Measurements from ENCODE around the gene RPS19BP1.

RPS19BP1 gene

DNA sequence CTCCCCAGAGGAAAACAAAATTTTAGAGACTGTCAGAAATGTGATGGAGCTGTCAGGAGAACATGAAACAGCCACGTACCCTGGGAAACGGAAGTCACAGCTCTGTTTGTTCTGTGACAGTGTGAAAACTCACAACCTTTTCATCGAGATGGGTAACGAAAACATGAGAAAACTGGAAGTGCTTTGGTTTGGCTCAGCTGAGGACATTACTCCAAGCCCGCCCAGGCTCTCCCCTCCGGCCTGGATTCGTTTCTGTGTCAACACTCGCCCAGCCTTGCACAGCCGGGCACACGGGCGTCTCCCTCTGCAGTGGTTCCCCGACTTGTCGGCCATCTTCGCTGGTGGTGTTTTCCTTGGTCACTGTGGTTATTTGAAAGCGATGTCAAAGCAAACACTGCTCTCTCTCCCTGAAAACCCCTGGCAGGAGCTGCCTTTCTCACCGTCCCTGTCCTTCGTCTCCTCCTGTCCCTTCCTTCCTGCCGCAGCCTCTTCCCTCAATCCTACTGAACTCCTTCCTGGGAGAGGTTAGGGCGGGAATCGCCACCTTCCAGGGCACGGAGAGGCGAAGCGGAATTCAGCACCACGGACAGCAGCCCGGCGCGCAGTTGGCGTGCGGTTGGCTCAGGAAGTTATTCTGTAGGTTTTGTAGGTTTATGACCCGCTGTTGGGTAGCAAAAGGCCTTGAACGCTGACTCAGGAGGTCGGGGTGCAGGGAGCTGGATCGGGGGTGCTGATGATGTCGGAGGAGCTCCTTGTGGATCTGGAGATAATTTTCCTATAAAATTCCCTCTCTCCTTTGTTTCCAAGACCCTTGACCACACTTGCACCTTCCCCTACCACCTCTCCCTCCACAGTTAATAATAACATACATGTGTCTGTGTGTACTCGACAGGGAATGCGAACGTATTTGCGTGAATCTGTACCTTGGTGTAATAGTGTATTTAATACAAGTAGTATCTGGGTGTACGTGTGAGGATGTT, 13.1 kb upstream of the RPS19BP1 start:
- TF ChIP-seq TEAD4 (IDR thresholded peaks at IDR 0.05) (peak; percentile 53), CREB1 (IDR thresholded peaks at IDR 0.05; ENCODE audit: low read depth) (no peak), RAD21 (IDR thresholded peaks at IDR 0.05; ENCODE audit: low read depth) (peak; percentile 11; the same call in 1 of the 2 replicates)
- TF ChIP-seq, protein P1, sequence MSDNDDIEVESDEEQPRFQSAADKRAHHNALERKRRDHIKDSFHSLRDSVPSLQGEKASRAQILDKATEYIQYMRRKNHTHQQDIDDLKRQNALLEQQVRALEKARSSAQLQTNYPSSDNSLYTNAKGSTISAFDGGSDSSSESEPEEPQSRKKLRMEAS (IDR thresholded peaks at IDR 0.05): peak; percentile 83
- TF ChIP-seq, protein P2, sequence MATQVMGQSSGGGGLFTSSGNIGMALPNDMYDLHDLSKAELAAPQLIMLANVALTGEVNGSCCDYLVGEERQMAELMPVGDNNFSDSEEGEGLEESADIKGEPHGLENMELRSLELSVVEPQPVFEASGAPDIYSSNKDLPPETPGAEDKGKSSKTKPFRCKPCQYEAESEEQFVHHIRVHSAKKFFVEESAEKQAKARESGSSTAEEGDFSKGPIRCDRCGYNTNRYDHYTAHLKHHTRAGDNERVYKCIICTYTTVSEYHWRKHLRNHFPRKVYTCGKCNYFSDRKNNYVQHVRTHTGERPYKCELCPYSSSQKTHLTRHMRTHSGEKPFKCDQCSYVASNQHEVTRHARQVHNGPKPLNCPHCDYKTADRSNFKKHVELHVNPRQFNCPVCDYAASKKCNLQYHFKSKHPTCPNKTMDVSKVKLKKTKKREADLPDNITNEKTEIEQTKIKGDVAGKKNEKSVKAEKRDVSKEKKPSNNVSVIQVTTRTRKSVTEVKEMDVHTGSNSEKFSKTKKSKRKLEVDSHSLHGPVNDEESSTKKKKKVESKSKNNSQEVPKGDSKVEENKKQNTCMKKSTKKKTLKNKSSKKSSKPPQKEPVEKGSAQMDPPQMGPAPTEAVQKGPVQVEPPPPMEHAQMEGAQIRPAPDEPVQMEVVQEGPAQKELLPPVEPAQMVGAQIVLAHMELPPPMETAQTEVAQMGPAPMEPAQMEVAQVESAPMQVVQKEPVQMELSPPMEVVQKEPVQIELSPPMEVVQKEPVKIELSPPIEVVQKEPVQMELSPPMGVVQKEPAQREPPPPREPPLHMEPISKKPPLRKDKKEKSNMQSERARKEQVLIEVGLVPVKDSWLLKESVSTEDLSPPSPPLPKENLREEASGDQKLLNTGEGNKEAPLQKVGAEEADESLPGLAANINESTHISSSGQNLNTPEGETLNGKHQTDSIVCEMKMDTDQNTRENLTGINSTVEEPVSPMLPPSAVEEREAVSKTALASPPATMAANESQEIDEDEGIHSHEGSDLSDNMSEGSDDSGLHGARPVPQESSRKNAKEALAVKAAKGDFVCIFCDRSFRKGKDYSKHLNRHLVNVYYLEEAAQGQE (IDR thresholded peaks at IDR 0.05; ENCODE audit: low read depth): peak; percentile 99

DNA sequence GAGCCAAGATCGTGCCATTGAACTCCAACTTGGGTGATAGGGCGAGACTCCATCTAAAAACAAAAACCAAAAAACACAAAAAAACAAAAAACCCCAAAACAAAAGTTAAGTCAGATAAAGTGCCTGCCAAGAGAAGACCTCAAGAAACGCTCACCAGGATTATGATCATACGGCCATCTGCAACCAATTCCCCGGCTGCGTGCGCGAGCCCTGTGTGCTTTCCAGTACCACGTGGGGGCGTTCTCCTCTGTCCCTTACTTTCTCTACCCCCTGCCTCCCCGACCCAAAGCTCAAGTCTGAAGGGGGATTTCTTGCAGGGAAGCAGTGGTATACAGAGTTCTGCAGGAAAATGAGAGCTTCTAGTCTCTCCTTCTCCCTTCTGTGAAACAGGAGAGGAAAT, 10.5 kb upstream of the RPS19BP1 start:
- peak; percentile 68 for TF ChIP-seq RAD21 (IDR thresholded peaks at IDR 0.05; ENCODE audit: low read depth)
- no peak for TF ChIP-seq ZBTB7A (IDR thresholded peaks at IDR 0.05; ENCODE audit: low read depth)

DNA sequence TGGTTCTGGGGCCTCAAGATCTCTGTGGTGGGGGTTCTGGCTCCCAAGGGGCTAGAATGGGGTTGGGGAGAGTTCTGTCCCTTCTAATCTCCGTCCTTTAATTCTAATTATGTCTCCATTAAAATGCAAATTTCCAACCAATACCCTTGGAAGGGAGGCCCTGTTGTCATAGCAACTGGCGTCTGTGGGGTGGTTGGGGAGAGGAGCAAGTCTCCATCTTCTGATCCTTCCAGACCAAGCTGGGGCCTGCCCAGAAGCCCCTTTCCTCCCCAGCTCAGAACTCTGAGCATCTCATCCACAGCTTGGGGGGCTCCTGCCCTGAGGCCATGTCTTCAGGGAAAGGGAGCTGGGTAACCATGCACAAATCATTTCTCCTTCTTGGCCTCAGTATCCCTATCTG, 5.4 kb upstream of the RPS19BP1 start:
- TF ChIP-seq, protein P3, sequence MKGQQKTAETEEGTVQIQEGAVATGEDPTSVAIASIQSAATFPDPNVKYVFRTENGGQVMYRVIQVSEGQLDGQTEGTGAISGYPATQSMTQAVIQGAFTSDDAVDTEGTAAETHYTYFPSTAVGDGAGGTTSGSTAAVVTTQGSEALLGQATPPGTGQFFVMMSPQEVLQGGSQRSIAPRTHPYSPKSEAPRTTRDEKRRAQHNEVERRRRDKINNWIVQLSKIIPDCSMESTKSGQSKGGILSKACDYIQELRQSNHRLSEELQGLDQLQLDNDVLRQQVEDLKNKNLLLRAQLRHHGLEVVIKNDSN (IDR thresholded peaks at IDR 0.05): no peak
- TF ChIP-seq RAD21 (IDR thresholded peaks at IDR 0.05; ENCODE audit: low read depth) (no peak), FOXM1 (IDR thresholded peaks at IDR 0.05; ENCODE audit: borderline replicate concordance, low read depth) (no peak), EGR1 (IDR thresholded peaks at IDR 0.05) (no peak), TCF12 (IDR thresholded peaks at IDR 0.05; ENCODE audit: low read depth) (no peak), TAF1 (IDR thresholded peaks at IDR 0.05; ENCODE audit: low read depth) (no peak), ZBTB7A (IDR thresholded peaks at IDR 0.05; ENCODE audit: low read depth) (no peak), NFIC (IDR thresholded peaks at IDR 0.05) (no peak)
- TF ChIP-seq, protein P2 (IDR thresholded peaks at IDR 0.05; ENCODE audit: low read depth): no peak

DNA sequence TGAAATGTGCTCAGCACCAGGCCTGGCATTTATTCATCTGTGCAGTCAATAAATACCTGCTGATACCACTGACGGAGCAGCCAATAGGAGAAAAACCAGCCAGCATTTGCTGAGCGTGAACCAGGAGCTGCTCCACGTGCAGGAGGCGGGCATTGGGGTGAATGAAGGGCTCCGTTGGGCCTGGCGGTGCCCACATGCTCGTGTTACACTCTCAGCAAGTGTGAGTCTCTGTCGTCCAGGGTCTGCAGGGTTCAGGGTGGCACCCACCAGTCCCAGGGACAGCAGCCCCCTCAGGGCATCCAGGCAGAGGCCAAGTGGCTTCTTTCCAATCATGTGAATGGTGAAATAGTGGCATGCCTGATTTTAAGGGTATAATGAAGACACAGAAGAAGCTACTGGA, 4.2 kb upstream of the RPS19BP1 start:
- TF ChIP-seq TEAD4 (IDR thresholded peaks at IDR 0.05) (no peak), TAF1 (IDR thresholded peaks at IDR 0.05; ENCODE audit: low read depth) (no peak), TCF12 (IDR thresholded peaks at IDR 0.05; ENCODE audit: low read depth) (no peak), CEBPB (IDR thresholded peaks at IDR 0.05) (no peak), NFIC (IDR thresholded peaks at IDR 0.05) (no peak), FOXM1 (IDR thresholded peaks at IDR 0.05; ENCODE audit: borderline replicate concordance, low read depth) (no peak), ZBTB7A (IDR thresholded peaks at IDR 0.05; ENCODE audit: low read depth) (no peak), EGR1 (IDR thresholded peaks at IDR 0.05) (no peak), CREB1 (IDR thresholded peaks at IDR 0.05; ENCODE audit: low read depth) (no peak), RAD21 (IDR thresholded peaks at IDR 0.05; ENCODE audit: low read depth) (no peak), EP300 (IDR thresholded peaks at IDR 0.05; ENCODE audit: borderline replicate concordance) (no peak), YY1 (IDR thresholded peaks at IDR 0.05; ENCODE audit: low read depth) (no peak)
- TF ChIP-seq, protein P1 (IDR thresholded peaks at IDR 0.05): no peak
- TF ChIP-seq, protein P3 (IDR thresholded peaks at IDR 0.05): no peak
- TF ChIP-seq, protein P2 (IDR thresholded peaks at IDR 0.05; ENCODE audit: low read depth): no peak
